ENCODE results near the gene DUSP22.

Gene DUSP22

GRCh38 chr6:296151-297122, 4.2 kb downstream of the DUSP22 start:
- DNase-seq (ENCODE audit: low read depth in 2 of 2) = no peak

DNA sequence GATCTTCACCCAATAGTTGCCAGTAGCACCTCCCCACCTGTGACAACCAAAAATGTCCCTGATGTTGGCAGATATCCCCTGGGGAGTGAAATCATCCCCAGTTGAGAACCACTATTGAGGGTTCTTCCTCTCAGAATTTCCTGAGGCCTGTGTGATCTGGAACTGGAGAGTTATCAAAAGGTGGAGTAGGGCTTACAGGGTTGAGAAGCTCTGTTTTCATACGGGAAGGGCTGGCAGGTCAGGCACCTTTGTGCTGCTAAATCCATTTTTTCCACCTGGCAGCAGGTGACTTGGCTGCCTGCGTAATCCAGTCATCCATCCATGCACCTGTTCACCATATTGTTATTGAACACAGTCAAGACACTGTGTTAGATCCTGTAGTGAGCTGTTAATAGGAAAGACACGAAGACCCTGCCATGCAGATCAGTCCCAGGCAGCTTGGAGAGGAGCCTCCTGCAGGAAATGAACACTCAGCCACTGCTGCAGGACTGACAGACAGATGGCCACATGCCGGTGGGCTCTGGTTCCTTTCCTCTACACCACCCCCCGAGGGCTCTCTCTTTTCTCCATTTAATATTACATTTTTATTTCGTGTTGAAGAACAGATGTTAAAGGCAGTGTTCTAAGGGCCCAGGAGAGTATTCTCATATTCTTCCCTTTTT, 5.4 kb downstream of the DUSP22 start:
- DNase-seq (ENCODE audit: low read depth in 2 of 2) = no peak

- no peak for DNase-seq (ENCODE audit: low read depth in 2 of 2)
Measured at GRCh38 chr6:298233-299103, 6.2 kb downstream of the DUSP22 start.

GRCh38 chr6:299104-299980, 7.1 kb downstream of the DUSP22 start:
- no peak for DNase-seq (ENCODE audit: low read depth in 2 of 2)

DNA sequence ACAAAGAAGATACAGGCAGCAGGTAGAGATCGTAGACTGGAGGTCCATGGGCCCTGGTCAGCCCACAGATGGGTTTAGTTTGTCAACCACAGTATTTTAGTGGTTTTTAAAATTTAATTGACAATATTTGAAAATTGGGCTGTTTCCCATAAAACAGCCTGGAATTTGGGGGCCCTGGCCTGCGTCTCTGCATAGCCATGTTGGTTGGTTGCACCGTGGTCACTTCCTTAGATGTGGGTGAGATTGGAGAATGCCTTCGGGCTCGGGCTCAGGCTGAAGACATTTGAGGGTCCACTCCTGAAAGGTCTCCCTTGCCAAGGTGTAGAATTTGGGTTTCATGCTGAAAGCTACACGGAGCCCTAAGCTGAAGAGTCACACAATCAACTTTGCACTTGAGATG, 7.7 kb downstream of the DUSP22 start:
- no peak for DNase-seq (ENCODE audit: low read depth in 2 of 2)

GRCh38 chr6:300494-301198, 8.4 kb downstream of the DUSP22 start:
- no peak for DNase-seq (ENCODE audit: low read depth in 2 of 2)

DNA sequence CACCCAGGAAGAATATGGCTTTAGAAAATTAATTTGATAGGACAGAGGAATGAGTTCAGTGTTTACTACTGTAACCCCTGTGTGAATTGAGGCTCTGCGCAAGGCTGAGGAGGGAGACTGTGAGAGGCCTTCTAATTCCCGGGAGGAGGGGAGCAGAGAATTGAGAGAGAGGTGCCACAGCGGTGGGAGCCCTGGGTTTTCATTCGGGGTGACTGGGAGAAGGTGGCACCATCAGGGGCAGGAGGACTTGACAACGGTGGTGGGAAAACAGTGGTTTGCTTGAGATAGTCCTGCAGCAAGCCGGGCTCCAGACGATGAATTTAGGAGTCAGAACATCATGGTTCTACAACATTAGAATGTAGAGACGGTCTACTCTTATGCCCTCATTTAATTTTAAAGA, 9.2 kb downstream of the DUSP22 start:
- no peak for DNase-seq (ENCODE audit: low read depth in 2 of 2)

- DNase-seq (ENCODE audit: low read depth in 2 of 2) = no peak
Measured at GRCh38 chr6:301929-302705, 9.8 kb downstream of the DUSP22 start.

GRCh38 chr6:302760-303159, 10.5 kb downstream of the DUSP22 start:
- no peak for DNase-seq (ENCODE audit: low read depth in 2 of 2)

DNA sequence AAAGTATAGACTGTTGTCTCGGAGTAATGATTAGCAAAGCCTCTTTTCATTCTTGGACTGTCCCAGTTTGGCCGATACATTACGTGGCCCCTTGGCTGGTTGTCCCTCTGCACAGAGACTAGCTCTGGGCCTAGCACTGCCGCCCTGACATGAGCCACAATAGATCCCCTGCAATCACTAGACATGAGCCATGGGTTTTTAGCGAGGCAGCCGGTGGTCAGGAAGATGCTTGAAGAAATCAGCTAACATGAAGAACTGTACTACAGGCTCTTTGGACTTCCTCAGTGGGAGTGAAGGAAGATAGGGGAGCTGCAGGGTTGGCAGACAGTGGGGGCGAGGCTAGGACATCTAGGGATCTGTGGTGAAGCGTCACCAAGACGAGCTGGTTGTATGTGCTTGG, 11.0 kb downstream of the DUSP22 start:
- no peak for DNase-seq (ENCODE audit: low read depth in 2 of 2)

GRCh38 chr6:303948-304558, 11.8 kb downstream of the DUSP22 start:
- DNase-seq (ENCODE audit: low read depth in 2 of 2) = no peak

DNA sequence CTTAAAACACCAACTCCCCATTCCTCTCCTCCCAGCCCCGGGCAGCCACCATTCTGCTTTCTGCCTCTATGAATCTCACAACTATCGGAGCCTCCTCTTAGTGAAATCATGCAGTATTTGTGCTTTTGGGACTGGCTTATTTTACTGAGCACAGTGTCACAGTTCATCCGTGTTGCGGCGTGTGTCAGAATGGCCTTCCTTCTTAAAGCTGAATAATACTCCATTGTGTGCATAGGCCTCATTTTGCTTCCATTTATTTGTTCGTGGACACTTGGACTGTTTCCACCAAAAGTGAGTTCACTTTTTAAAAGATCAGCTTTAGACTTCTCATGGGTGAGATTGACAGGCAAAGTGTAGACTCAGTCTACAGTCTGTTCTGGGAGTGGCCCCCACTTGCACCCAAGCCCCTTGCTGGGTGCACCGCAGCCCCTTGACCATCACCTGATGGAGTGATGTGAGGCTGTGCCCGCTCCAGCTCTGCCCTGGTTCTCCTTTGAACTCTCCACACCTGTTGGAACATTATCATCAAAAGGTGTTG, 12.6 kb downstream of the DUSP22 start:
- DNase-seq (ENCODE audit: low read depth in 2 of 2) = no peak

DNA sequence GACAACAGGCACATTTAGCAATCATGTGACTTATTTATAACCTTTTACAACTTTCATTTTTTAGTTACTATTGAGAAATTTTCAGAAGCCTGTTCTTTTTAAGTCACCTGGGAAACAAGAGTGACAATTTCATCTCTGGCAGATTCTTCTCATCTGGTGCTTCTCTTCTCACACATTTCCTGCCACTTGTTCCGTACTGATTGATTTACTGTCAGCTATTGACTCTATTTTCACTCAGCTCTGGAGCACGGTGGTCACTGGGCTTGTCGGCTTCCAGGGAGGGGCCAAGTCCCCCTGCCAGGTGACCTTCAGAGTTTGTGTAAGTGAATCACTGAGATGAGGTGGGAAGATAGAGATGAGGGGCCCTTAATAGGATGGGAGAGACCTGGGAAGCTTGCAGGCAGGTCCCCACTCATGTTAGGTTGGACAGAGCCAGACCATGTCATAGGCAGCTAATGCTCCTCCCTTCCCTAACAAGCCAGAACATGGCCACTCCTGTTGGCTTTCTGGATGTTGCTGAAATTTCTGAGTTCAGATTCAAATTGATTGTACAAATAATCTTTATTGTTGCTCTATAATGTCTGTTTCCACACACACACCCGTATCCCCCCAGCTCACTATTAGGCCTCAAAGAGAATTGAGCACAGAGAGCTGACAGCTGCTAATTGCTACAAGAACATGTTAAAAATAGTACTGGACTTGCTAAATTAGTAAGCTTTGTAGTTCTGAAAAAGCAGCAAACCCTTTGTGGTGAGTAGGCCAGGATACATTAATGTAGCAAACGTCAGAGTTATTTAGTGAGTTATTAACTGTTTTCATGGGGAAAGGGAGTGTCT, 13.3 kb downstream of the DUSP22 start:
- no peak for DNase-seq (ENCODE audit: low read depth in 2 of 2)

DNA sequence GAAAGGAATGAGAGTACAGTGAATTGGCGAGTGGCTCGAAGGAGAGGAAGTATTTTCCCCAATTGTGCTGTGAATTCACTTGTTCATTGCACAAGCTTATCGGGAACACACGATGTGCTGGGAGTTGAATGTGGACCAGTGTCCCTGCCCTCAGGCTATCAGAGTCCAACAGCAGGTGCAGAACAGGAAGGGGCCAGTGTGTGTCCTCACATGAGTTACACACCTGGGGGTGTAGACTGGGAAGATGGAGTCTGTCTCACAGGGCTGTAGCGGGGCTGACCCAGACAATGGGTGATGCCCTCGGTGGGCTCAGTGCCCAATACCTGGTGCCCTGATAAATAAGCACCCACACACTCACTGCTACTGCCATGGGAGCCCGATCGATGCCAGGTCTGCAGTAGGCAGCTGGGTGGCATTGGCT, 14.4 kb downstream of the DUSP22 start:
- DNase-seq (ENCODE audit: low read depth in 2 of 2) = no peak

- no peak for DNase-seq (ENCODE audit: low read depth in 2 of 2)
Measured at GRCh38 chr6:307065-307814, 15.0 kb downstream of the DUSP22 start.

- DNase-seq (ENCODE audit: low read depth in 2 of 2) = no peak
Measured at GRCh38 chr6:307874-308273, 15.6 kb downstream of the DUSP22 start.

DNA sequence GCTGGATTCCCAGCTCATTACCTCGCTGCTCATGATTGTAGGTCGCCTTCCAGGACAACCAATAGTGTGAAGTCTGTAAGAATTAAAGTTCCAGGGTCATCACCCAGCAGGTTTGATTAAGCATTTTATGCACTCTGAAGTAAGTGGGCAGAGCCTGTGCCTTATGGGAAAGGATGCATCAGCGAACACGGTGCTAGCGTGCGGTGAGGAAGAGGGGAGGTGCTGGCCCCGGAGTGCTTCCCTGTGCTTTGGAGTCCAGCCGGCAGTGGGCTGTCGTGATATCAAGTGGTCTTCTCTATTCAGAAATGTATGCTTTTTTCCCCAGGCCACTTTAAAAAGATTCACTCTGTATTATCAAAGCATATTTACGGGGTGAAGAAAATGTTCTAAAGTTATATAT, 16.0 kb downstream of the DUSP22 start:
- DNase-seq (ENCODE audit: low read depth in 2 of 2) = no peak
